HG03521 (cell line): ENCODE measurements around the gene PRKRIP1.
"Not testable (repeated sequence)": the region's sequence is repeated elsewhere in the genome, so short reads cannot be mapped to it uniquely, and the experiment has no call there.

ENCODE experiments used
- ATAC-seq: cut with Tn5 transposase; IDR thresholded peaks from one replicate; pipeline ENCODE4 v1.9.1; 2021; ENCODE audit warnings: mild to moderate bottlenecking, moderate library complexity; ENCODE audit not compliant: unreplicated experiment

The PRKRIP1 gene

DNA sequence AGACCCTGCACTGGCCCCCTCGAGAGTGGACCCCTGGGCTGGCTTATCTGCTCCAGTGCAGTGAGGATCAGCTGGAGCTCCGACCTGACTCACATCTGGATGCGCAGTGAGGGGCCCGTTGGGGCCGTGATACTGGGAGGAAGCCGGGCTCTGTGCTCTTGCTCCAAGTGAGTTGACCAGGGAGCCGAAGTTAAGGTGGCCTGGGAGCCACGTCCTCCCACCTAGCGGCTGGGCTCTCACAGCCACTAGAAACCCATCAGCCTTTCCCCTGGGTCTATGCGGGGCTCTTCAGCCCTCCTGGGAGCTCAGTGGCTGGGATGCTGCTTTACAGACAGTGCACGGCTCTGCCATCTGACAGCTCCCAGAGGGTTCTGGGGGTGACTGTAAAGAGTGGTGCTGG is 59.4 kb downstream of the PRKRIP1 start:
- ATAC-seq = no peak

DNA sequence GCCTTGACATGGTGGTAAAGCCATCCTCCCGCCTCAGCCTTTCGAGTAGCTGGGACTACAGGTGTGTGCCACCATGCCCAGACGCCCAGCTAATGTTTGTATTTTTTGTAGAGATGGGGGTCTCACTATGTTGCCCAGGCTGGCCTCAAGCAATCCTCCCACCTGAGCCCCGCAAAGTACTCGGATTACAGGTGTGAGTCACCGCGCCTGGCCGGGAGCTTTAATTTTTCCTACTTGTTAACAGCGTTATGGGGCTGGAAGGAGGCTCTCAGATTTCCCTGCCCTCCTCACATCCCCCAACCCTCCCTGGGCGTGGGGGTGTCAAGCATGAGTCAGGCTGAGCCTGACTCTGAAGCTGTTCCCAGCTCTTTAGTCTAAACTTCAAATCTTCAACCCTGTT is 60.2 kb downstream of the PRKRIP1 start:
- no peak for ATAC-seq

DNA sequence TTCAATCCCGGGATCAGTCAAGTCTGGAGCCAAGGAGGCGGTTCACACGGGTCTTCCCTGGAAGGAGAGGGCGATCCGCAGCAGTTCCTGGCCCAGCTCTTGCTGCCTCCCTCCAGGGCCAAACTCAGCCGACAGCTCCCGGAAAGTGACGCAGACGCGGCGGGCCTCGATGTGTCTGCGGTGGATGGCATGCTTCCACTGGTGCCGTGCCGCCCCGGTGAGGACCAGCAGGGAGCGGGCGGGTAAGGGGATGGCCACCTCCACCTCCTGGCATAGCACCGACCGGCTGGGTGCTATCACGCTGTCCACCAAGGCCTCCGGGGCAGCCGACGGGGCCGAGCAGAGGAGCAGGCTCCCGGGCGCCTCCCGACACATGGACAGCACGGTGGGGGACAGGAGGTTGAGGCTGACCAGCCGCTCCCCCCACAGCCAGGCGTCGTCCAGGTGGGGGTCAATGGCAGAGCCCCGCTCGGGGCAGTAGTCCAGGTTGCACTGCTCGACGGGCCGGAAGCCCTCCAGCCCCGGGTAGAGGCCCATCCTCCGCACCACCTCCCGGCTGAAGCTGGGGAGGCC is 61.3 kb downstream of the PRKRIP1 start:
- ATAC-seq = no peak

DNA sequence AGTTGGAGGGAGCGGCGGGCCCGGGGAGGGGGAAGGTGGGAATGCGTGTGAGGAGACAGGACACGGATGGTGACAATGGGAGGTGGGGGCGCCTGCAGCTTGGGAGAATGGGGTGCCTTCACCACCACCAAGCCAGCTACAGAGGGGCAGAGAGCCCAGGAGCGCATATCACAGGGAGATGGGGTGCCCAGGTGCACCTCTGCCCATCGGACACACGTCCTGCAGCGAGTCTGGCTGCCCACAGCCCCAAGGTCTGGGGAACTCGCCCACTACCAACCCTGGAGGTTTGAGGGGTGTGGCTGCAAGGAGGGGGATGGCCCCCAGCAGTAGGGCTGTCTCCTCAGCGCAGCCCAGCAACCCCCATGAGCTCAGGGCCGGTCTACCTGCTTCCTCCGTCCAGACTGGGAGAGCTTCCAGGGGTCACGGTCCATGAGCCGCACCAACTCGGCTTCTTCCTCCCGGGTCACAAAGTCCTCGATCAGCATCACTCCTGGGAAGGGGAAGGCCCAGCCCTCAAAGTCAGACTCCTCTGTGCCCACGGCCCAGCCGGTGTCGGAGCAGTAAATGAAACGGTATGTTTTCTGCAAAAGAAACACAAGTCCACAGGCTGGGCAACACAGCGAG is 63.2 kb downstream of the PRKRIP1 start:
- no peak for ATAC-seq

DNA sequence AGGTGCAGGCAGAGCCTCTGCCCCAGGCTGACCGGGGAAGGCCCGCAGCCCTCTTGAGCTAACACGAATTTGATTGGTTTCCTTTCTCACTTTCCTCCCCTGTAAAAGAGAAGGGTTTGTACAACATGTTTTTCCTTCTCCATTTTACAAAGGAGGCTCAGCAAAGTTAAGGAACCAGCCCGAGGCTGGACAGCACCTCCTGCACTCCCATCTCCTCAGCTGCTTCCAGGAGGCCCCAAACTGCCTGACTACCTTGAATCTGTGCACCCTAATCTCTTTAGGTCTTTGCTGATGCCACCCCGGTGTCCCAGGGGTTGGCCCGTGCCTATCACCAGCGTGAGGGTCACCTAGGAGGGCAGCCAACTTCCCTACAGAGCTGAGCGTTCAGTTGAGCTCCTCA is 64.3 kb downstream of the PRKRIP1 start:
- ATAC-seq = no peak

DNA sequence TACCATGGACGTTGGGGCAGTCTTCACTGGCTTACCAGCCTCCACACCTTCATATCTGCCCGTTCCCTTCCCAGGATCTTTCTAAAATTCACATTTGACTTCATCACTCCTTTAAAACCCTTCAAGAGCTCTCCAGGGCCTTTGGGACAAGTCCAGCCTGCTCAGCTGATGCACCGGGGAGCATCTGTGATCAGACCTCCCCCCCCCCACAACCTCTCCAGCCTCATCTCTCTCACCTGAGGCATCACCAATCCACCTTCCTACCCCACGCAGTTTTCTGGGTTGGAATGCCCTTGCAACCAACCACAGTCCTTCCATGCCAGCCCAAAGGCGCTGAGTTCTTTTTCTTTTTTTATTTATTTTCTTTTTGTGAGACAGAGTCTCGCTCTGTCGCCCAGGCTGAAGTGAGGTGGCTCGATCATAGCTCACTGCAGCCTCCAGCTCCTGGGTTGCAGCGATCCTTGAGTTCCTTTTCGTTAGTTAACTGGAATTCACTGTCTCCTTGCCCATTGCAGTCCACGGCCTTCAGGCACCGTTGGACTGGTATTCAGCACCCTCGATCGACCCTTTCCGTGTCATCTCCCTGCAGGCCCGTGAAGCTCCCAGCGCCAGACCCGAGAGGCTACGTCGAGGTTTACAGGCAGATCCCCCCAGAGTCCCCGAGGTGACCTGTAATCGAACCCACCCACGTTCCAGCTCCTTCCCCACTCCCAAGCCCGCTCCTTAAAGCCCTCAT is 67.8 kb downstream of the PRKRIP1 start:
- ATAC-seq = no peak

DNA sequence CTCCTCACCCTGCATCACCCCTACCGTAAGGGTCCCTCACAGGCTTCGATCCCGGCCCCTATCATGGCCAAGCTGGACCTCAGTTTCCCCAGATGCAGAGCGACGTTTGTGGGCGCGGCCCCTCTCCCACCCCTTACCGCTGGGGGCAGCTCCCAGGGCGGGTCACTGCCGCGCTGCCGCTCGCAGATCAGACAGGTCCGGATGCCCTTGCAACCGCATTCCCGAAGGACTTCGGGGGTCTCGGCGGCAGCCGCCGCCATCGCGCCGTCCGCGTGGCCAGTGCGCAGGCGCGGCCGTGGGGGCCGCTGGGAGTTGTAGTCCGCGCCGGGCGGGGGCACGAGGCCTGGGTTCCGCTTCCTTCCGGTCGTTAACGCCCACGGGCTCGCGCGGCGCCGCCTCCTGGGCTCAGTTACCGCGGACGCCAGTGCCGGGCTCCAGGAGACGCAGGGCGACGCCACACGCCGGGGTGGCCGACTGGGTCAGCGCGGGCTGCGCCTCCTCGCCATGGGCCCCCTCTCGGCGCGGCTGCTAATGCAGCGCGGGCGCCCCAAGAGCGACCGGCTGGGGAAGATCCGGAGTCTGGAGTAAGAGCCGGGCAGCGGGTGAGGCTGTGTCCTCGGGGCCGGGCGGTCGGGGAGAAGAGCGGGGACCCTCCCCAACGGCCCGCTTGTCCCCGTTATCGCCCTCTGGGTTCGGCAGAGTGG is 68.6 kb downstream of the PRKRIP1 start, which contains the start of the genes ALKBH4 and LRWD1:
TSS of gene ALKBH4 (minus strand) at position 287 of the 704 bp plus-strand sequence. CDS start at position 260, 27 bp downstream.
TSS of gene LRWD1 (plus strand) at position 408 of the 704 bp plus-strand sequence. CDS start at position 505, 97 bp downstream.
- peak; percentile 90 for ATAC-seq

DNA sequence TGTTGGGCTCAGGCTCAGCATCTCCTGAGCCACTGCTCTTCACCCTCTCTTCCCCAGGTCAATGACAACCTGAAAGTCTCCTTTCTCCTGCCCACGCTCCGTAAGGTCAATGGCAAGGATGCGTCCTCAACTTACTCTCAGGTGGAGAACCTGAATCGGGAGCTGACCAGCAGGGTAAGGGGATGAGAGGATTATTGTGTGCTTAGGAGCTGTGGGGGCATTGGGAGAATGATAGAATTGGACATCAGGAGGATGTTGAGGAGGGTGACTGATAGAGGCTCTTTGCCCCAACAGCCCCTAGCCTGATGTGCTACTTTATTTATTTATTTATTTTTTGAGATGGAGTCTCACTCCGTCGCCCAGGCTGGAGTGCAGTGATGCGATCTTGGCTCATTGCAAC is 69.9 kb downstream of the PRKRIP1 start:
- ATAC-seq = no peak

DNA sequence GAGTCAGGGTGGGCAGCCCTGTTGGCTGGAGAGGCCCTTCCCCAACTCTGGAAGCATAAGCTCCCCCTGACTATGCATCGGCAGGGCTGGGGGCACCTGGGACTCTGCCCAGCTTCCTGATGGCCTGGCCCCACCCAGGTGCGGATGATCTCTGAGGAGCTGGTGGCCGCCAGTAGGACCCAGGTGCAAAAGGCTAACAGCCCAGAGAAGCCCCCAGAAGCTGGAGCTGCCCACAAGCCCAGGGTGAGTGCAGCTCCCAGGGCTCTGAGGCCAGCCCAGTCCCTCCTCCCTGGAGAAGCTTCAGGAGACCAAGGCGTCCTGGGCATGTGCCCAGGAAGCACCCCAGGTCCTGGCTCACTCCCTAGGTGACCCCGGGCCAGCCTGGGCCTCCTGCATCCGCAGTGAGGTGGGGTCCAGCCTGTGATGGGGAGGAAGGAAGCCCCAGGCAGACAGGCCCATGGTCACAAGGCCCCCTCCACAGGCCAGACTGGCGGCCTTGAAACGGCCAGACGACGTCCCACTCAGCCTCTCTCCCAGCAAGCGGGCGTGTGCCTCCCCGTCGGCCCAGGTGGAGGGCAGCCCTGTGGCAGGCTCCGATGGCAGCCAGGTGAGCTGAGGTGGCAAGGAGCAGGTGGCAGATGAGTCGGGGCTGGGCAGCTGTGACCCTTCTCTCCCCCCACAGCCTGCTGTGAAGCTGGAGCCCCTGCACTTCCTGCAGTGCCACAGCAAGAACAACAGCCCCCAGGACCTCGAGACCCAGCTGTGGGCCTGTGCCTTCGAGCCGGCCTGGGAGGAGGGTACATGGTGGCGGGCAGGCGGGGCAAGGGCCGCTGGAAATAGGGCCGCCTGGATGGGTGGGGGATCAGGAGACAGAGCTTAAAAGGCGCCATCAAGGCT is 71.7 kb downstream of the PRKRIP1 start:
- ATAC-seq = no peak

DNA sequence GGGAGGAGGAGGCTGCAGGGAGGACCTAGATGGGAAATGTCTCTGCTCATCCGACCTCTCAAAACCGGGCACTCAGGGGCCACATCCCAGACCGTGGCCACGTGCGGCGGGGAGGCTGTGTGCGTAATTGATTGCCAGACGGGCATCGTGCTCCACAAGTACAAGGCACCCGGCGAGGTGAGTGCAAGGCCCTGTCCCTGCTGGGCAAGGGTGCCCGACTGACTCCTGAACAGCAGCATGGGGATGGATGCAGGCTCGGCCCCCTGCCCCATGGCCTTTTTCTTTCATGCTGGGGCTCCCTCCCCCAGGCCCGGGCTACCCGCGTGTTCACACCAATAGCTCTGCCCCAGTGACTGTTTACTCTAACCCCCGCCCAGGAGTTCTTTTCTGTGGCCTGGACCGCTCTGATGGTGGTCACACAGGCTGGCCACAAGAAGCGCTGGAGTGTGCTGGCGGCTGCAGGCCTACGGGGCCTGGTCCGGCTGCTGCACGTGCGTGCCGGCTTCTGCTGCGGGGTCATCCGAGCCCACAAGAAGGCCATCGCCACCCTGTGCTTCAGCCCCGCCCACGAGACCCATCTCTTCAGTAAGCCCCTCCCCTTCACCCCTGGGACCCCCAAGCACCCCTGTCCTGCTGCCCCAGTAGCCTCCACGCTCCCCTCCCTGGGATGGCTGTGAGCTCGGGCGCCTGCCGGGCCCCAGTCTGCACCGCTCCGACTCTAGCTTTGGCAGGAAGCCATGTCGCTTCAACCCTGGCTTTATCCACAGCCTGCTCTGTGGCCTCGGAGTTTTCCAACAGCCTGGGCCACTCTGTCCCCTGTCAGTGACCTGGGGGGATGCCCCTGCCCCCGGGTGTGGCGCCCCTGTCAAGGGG is 72.6 kb downstream of the PRKRIP1 start:
- no peak for ATAC-seq

DNA sequence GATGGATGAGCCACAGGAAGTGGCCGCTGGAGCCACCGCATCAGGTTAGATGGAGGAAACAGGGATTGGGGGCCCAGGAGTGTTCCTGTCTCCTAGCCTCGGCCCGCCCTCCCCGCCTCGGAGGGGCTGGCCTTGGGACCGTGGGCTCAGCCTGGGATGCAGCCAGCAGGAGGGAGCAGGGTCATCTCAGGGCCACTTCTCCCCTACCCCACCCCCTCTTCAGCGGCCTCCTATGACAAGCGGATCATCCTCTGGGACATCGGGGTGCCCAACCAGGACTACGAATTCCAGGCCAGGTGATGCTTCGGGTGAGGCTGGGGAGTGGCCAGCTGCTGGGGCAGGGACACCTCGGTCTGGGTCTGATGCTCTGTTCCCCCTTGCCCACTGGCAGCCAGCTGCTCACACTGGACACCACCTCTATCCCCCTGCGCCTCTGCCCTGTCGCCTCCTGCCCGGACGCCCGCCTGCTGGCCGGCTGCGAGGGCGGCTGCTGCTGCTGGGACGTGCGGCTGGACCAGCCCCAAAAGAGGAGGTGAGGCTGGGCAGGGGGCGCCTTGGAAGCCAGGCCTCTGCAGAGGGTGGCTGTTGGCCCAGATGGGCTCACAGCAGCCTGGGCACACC is 73.3 kb downstream of the PRKRIP1 start:
- no peak for ATAC-seq

DNA sequence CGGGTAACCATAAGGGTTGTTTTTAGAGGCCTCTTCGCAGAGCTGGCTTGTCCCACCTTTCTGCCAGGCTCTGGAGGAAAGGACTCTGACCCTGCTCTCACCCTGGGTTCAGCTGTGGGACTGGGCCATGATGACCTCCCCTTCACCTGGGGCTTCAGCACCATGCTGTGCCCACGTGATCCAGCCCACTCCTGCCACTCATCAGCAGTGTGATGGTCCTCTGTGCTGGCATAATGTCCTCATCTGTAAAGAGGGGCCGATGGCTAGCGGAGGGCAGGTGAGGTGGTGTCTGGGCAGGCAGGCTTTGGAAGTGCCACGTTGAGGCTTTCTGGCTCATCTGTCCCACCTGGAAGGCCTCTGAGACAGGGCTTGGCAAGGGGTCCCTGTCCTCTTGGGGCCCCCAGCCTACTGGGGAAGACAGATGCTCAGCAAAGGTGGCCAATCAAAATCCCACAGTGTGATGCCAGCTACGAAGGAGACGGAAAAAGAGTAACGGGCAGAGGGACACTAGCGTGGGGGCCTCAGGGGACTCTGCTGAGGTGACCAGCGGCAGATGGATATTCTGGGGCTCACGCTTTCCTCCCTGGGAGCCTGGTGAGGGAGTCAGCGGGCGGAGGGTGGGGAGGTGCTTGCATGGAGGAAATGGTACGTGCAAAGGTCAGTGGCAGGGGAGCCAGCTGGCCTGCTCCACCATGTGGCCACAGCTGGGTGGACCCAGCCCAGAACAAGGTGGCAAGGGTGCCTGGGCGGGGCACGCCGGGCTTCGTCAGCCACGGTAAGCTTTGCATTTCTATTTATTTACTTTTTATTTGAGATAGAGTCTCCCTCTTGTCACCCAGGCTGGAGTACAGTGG is 74.0 kb downstream of the PRKRIP1 start:
- no peak for ATAC-seq

DNA sequence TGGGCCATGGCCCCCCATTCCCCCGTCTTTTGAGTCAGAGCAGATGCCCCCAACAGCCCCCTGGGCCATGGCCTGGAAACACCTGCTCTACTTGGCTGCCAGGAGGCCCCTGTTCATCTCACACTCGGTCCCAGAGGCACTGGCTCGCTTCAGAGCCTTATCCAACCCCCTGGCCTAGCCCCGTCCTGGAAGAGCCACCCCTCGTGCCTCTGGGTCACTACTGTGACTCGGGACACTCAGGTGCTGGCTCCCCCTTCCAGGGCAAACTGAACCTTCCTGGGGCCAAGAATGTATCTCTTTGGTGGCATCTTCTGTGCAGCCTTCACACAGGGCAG is 75.6 kb downstream of the PRKRIP1 start:
- no peak for ATAC-seq

DNA sequence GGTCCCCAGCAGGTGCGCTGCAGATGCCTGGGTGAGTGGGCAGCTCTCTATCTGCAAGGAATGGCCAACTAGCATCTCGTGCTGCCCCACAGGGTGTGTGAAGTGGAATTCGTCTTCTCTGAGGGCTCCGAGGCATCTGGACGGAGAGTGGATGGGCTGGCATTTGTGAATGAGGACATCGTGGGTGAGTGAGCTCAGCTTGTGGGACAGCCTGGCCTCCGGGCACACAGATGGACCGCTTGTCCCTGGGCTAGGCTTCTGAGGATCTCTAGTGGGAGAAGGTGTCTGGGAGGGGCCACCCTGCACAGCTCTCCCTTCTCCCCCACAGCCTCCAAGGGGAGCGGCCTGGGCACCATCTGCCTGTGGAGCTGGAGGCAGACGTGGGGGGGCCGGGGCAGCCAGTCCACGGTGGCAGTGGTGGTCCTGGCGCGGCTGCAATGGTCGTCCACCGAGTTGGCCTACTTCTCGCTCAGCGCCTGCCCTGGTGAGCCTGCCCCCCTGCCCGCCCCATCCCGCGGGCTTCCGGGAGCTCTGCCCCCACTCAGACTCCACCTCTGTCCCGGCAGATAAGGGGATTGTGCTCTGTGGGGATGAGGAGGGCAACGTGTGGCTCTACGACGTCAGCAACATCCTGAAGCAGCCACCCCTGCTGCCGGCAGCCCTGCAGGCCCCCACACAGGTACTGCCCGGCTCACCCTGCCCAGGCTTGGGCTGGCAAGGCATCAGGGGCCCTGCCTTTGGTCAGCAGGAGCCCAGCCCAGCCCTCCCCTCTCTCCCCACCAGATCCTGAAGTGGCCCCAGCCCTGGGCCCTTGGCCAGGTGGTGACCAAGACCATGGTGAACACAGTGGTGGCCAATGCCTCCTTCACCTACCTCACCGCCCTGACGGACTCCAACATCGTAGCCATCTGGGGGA is 76.2 kb downstream of the PRKRIP1 start:
- ATAC-seq = no peak

DNA sequence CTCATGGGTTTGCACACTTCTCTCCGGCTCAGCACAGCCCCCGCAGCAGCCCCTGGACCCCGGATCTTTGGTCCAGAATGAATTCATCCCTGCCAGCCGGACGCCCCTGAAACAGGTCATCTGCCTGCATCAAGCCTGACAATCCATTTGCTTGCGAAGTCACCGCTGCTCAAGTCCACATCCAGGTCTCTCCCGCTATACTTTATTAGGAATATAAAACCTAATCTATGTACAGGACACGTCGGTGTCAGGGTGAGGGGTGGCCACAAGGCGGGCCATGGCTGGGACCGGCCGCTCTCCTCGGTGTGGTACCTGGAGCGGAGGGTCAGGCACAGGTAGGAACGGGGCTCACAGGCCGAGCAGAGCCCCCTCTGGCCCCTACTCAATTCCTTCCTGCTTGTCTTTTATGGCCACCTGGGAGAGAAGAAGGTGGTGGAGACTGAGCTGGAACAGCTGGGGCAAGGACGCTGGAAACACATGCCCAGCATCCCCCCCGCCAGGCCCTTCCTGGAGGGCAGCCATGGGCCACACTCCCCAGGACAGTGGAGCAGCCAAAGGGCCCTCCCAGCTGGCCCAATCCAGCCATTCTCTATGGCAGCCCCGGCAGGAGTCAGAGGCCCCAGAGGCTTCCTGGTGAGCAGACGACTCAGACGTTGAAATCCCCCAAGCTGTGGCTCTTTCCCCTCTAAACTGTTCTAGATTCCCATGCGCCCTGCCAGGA is 77.3 kb downstream of the PRKRIP1 start:
- no peak for ATAC-seq

DNA sequence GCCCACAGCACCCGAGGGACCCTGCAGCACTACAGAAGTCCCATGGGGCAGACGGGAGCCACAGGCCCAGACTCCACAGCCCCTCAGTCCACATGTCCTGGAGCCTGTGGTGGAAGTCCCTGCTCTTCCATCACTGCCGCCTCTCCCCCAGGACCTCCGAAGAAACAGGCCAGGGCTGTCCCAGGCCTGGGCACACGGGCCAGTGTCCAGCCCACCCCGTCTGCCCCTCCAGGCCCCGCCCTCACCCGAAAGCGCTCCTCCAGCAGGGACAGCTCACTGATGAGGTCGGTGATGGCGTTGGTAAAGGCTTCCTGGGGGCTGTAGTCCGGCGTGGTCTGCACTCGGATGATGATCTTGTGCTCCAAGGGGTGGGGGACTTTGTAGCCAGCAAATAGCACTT is 78.0 kb downstream of the PRKRIP1 start:
- not testable (repeated sequence) for ATAC-seq
